Activated CD4-positive, alpha-beta memory T cell treated with anti-CD3 and anti-CD28 coated beads for 36 hours (primary cell): ENCODE measurements around the gene FRMD4A. TPM values are rescaled to one million over a fixed set of nuclear protein-coding genes. Genes with fewer than 3 reads are reported as not detected.
"Not testable (repeated sequence)": the region's sequence is repeated elsewhere in the genome, so short reads cannot be mapped to it uniquely, and the experiment has no call there.

ENCODE experiments used
- CTCF ChIA-PET: fragments of 350-600 bp; sonication (Branson Sonifier 250); formaldehyde crosslinking; loops from one replicate; lab custom pipeline; 2021; ENCODE audit warnings: antibody characterized with exemption, inconsistent platforms; lab: Charles Lee
- POLR2A ChIA-PET: fragments of 350-600 bp; sonication (Branson Sonifier 250); formaldehyde crosslinking; loops from one replicate; lab custom pipeline; 2021; ENCODE audit warnings: antibody characterized with exemption; lab: Charles Lee
- DNase-seq: peaks from one replicate; pipeline ENCODE4 v3.0.0-alpha.2; 2020
- H3K27ac Mint-ChIP-seq: one replicate; pipeline ENCODE4 v1.8.0; 2021; ENCODE audit warnings: mixed read lengths
- H3K27me3 Mint-ChIP-seq: one replicate; pipeline ENCODE4 v1.8.0; 2021; ENCODE audit warnings: mixed read lengths
- H3K36me3 Mint-ChIP-seq: one replicate; pipeline ENCODE4 v1.8.0; 2021; ENCODE audit warnings: mixed read lengths
- H3K4me1 Mint-ChIP-seq: one replicate; pipeline ENCODE4 v1.8.0; 2021; ENCODE audit warnings: low read depth, mixed read lengths
- H3K4me3 Mint-ChIP-seq: one replicate; pipeline ENCODE4 v1.8.0; 2021; ENCODE audit warnings: mild to moderate bottlenecking, mixed read lengths
- H3K9me3 Mint-ChIP-seq: one replicate; pipeline ENCODE4 v1.8.0; 2021; ENCODE audit warnings: mixed read lengths
- intact Hi-C: fragments of 100-400 bp; cut with micrococcal nuclease; formaldehyde crosslinking; loops from one replicate; pipeline ENCODE4 v1.15.1; 2023
- total RNA-seq, 2 experiments: library from RNA; stranded (reverse); gene quantifications; one replicate each; pipeline ENCODE4 v1.2.3, GENCODE V29; 2021

The FRMD4A gene
- total RNA-seq, 2 experiments from 2014 or later = 0.31 to 1.7 TPM

- H3K4me3 Mint-ChIP-seq = no peak overlapping the region
Measured at GRCh38 chr10:13830385-13830784, 500.3 kb downstream of the FRMD4A start.

GRCh38 chr10:13829790-13830189 is 500.9 kb downstream of the FRMD4A start:
- Mint-ChIP-seq H3K9me3 (no peaks in the 10 kb centered on the region), H3K4me1 (no peaks in the 10 kb centered on the region), H3K4me3 (no peak overlapping the region), H3K36me3 (no peaks in the 10 kb centered on the region), H3K27ac (no peak overlapping the region), H3K27me3 (no peaks in the 10 kb centered on the region)
- intact Hi-C loops = no loop called here
- ChIA-PET CTCF (no interaction called here), POLR2A (no interaction called here)
- DNase-seq = no peak

More at GRCh38 chr10:13830385-13830784, 500.3 kb downstream of the FRMD4A start:
- Mint-ChIP-seq H3K27me3 (no peaks in the 10 kb centered on the region), H3K27ac (no peak overlapping the region), H3K4me1 (no peaks in the 10 kb centered on the region), H3K9me3 (no peaks in the 10 kb centered on the region), H3K36me3 (no peaks in the 10 kb centered on the region)
- CTCF ChIA-PET = no interaction called here
- POLR2A ChIA-PET = no interaction called here
- intact Hi-C loops = no loop called here
- no peak for DNase-seq

- H3K36me3 Mint-ChIP-seq, H3K27ac Mint-ChIP-seq, H3K9me3 Mint-ChIP-seq, DNase-seq, H3K4me1 Mint-ChIP-seq, POLR2A ChIA-PET, H3K4me3 Mint-ChIP-seq, intact Hi-C loops, CTCF ChIA-PET, H3K27me3 Mint-ChIP-seq: not testable (repeated sequence)
Measured at GRCh38 chr10:13828284-13828683, 502.4 kb downstream of the FRMD4A start.

- Mint-ChIP-seq H3K4me3 (no peak overlapping the region), H3K4me1 (no peaks in the 10 kb centered on the region), H3K36me3 (no peaks in the 10 kb centered on the region), H3K9me3 (no peaks in the 10 kb centered on the region), H3K27me3 (no peaks in the 10 kb centered on the region), H3K27ac (no peak overlapping the region)
- DNase-seq = no peak
- CTCF ChIA-PET = no interaction called here
- intact Hi-C loops = no loop called here
- POLR2A ChIA-PET = no interaction called here
Measured at GRCh38 chr10:13827076-13827797, 503.5 kb downstream of the FRMD4A start.

- Mint-ChIP-seq H3K27ac (no peak overlapping the region), H3K27me3 (no peaks in the 10 kb centered on the region), H3K36me3 (no peaks in the 10 kb centered on the region), H3K4me3 (no peak overlapping the region), H3K4me1 (peaks cover 6% of the 10 kb centered on the region), H3K9me3 (no peaks in the 10 kb centered on the region)
- POLR2A ChIA-PET = no interaction called here
- CTCF ChIA-PET = no interaction called here
- intact Hi-C loops = no loop called here
- DNase-seq = no peak
Measured at GRCh38 chr10:13823709-13824405, 506.9 kb downstream of the FRMD4A start.

- intact Hi-C loops = no loop called here
- no peak for DNase-seq
- H3K36me3 Mint-ChIP-seq = no peaks in the 10 kb centered on the region
- H3K4me3 Mint-ChIP-seq = no peak overlapping the region
- no peaks in the 10 kb centered on the region for H3K27me3 Mint-ChIP-seq
- ChIA-PET POLR2A (no interaction called here), CTCF (no interaction called here)
- H3K4me1 Mint-ChIP-seq = peaks cover 6% of the 10 kb centered on the region
- H3K9me3 Mint-ChIP-seq = no peaks in the 10 kb centered on the region
- H3K27ac Mint-ChIP-seq = no peak overlapping the region
Measured at GRCh38 chr10:13823096-13823708, 507.5 kb downstream of the FRMD4A start.

GRCh38 chr10:13822490-13822889 is 508.2 kb downstream of the FRMD4A start:
- ChIA-PET POLR2A (no interaction called here), CTCF (no interaction called here)
- H3K27me3 Mint-ChIP-seq = no peaks in the 10 kb centered on the region
- H3K4me1 Mint-ChIP-seq = peaks cover 6% of the 10 kb centered on the region
- H3K27ac Mint-ChIP-seq = no peak overlapping the region
- intact Hi-C loops = no loop called here
- DNase-seq = no peak
- H3K4me3 Mint-ChIP-seq = no peak overlapping the region
- H3K9me3 Mint-ChIP-seq = peaks cover 4% of the 10 kb centered on the region
- no peaks in the 10 kb centered on the region for H3K36me3 Mint-ChIP-seq

- no peak overlapping the region for H3K4me3 Mint-ChIP-seq
- H3K9me3 Mint-ChIP-seq = peaks cover 15% of the 10 kb centered on the region
- ChIA-PET POLR2A (no interaction called here), CTCF (no interaction called here)
- H3K4me1 Mint-ChIP-seq = peaks cover 6% of the 10 kb centered on the region
- DNase-seq = no peak
- H3K36me3 Mint-ChIP-seq = no peaks in the 10 kb centered on the region
- intact Hi-C loops = no loop called here
- H3K27ac Mint-ChIP-seq = no peak overlapping the region
- no peaks in the 10 kb centered on the region for H3K27me3 Mint-ChIP-seq
Measured at GRCh38 chr10:13820964-13821337, 509.8 kb downstream of the FRMD4A start.

- intact Hi-C loops = no loop called here
- H3K4me3 Mint-ChIP-seq = no peak overlapping the region
- no peaks in the 10 kb centered on the region for H3K27me3 Mint-ChIP-seq
- ChIA-PET POLR2A (no interaction called here), CTCF (no interaction called here)
- DNase-seq = no peak
- peaks cover 6% of the 10 kb centered on the region for H3K4me1 Mint-ChIP-seq
- H3K27ac Mint-ChIP-seq = no peak overlapping the region
- peaks cover 15% of the 10 kb centered on the region for H3K9me3 Mint-ChIP-seq
- no peaks in the 10 kb centered on the region for H3K36me3 Mint-ChIP-seq
Measured at GRCh38 chr10:13820119-13820963, 510.4 kb downstream of the FRMD4A start.

- POLR2A ChIA-PET = no interaction called here
- CTCF ChIA-PET = interaction anchor here (0.5 kb wide), 1 partner anchor 1022 kb away, joined by 4 read pairs; no protein-coding TSS in a partner anchor
- intact Hi-C loops = no loop called here
Measured at GRCh38 chr10:13816195-13816925, 514.4 kb downstream of the FRMD4A start.

GRCh38 chr10:13815756-13816155 is 515.0 kb downstream of the FRMD4A start:
- H3K9me3 Mint-ChIP-seq = peaks cover 15% of the 10 kb centered on the region
- peaks cover 7% of the 10 kb centered on the region for H3K4me1 Mint-ChIP-seq
- no peaks in the 10 kb centered on the region for H3K27me3 Mint-ChIP-seq
- intact Hi-C loops = no loop called here
- CTCF ChIA-PET = no interaction called here
- POLR2A ChIA-PET = no interaction called here
- no peak for DNase-seq
- no peaks in the 10 kb centered on the region for H3K36me3 Mint-ChIP-seq
- H3K27ac Mint-ChIP-seq = no peak overlapping the region
- H3K4me3 Mint-ChIP-seq = no peak overlapping the region

More at GRCh38 chr10:13816195-13816925, 514.4 kb downstream of the FRMD4A start:
- Mint-ChIP-seq H3K27me3 (no peaks in the 10 kb centered on the region), H3K27ac (no peak overlapping the region), H3K4me1 (peaks cover 7% of the 10 kb centered on the region), H3K4me3 (no peak overlapping the region), H3K9me3 (peaks cover 15% of the 10 kb centered on the region), H3K36me3 (no peaks in the 10 kb centered on the region)
- no peak for DNase-seq
